OCI-LY1 (cell line): ENCODE results near the gene LGR5.

Source experiments
- H2AFZ ChIP-seq: fragments of 200-600 bp; sonication (generic), shearing (Covaris generic); 2 replicates; pipeline ENCODE4 v1.6.0; 2014; ENCODE audit warnings: antibody characterized with exemption, mild to moderate bottlenecking, low read length
- H3F3A ChIP-seq: fragments of 200-600 bp; sonication (generic), shearing (Covaris generic); 2 replicates; pipeline ENCODE4 v1.6.0; 2014; ENCODE audit warnings: mild to moderate bottlenecking, antibody characterized with exemption, low read length, moderate library complexity; ENCODE audit not compliant: insufficient read depth
- H3K27ac ChIP-seq: fragments of 200-600 bp; sonication (generic); 2 replicates; pipeline ENCODE4 v1.5.1; 2014; ENCODE audit warnings: low read length, mixed run types, mild to moderate bottlenecking, low read depth; ENCODE audit not compliant: poor library complexity, severe bottlenecking
- H3K27me3 ChIP-seq: fragments of 200-600 bp; sonication (generic); 2 replicates; pipeline ENCODE4 v1.6.0; 2014; ENCODE audit warnings: antibody characterized with exemption, mild to moderate bottlenecking, low read length, moderate library complexity; ENCODE audit not compliant: insufficient read depth
- H3K36me3 ChIP-seq: fragments of 200-600 bp; sonication (generic); 2 replicates; pipeline ENCODE4 v1.6.1; 2014; ENCODE audit warnings: mild to moderate bottlenecking, antibody characterized with exemption, low read length, moderate library complexity, mixed read lengths; ENCODE audit not compliant: insufficient read depth
- H3K4me1 ChIP-seq: fragments of 200-600 bp; sonication (generic); 2 replicates; pipeline ENCODE4 v1.5.1; 2014; ENCODE audit warnings: mild to moderate bottlenecking, low read length, moderate library complexity; ENCODE audit not compliant: insufficient read depth, severe bottlenecking
- H3K4me2 ChIP-seq: fragments of 200-600 bp; sonication (generic), shearing (Covaris generic); 2 replicates; pipeline ENCODE4 v1.6.1; 2014; ENCODE audit warnings: low read length
- H3K4me3 ChIP-seq: fragments of 200-600 bp; sonication (generic); 2 replicates; pipeline ENCODE4 v1.5.1; 2014; ENCODE audit warnings: low read length, low read depth, mild to moderate bottlenecking, mixed read lengths; ENCODE audit not compliant: poor library complexity, severe bottlenecking
- H3K79me2 ChIP-seq: fragments of 200-600 bp; shearing (Covaris generic); 2 replicates; pipeline ENCODE4 v1.6.1; 2016; ENCODE audit warnings: mixed run types, low read length, mixed read lengths; ENCODE audit not compliant: insufficient read depth
- H3K9ac ChIP-seq: fragments of 200-600 bp; sonication (generic), shearing (Covaris generic); 2 replicates; pipeline ENCODE4 v1.6.1; 2014; ENCODE audit warnings: mild to moderate bottlenecking, low read length, mixed read lengths
- H3K9me2 ChIP-seq: fragments of 200-600 bp; sonication (generic), shearing (Covaris generic); 2 replicates; pipeline ENCODE4 v1.6.1; 2014; ENCODE audit warnings: low read depth, mild to moderate bottlenecking, low read length, mixed read lengths
- H3K9me3 ChIP-seq: fragments of 200-600 bp; shearing (Covaris generic); 2 replicates; pipeline ENCODE4 v1.6.1; 2014; ENCODE audit warnings: low read length, mixed read lengths
- H4K20me1 ChIP-seq: fragments of 200-600 bp; sonication (generic), shearing (Covaris generic); 2 replicates; pipeline ENCODE4 v1.6.0; 2016; ENCODE audit warnings: mild to moderate bottlenecking, low read length; ENCODE audit not compliant: insufficient read depth
- EZH2 ChIP-seq: fragments of 200-600 bp; sonication (generic), shearing (Covaris generic); IDR thresholded peaks from 2 replicates; pipeline ENCODE4 v1.8.0; 2017; ENCODE audit warnings: borderline replicate concordance, mixed run types, mild to moderate bottlenecking, antibody characterized with exemption, low read length, moderate library complexity, mixed read lengths
- TF ChIP-seq, protein P1 (sequence below): fragments of 200-600 bp; sonication (generic), shearing (Covaris generic); IDR thresholded peaks from 2 replicates; pipeline ENCODE4 v1.5.1; 2017; ENCODE audit warnings: mild to moderate bottlenecking, antibody characterized with exemption, low read length, moderate library complexity, mixed read lengths

LGR5 gene

DNA sequence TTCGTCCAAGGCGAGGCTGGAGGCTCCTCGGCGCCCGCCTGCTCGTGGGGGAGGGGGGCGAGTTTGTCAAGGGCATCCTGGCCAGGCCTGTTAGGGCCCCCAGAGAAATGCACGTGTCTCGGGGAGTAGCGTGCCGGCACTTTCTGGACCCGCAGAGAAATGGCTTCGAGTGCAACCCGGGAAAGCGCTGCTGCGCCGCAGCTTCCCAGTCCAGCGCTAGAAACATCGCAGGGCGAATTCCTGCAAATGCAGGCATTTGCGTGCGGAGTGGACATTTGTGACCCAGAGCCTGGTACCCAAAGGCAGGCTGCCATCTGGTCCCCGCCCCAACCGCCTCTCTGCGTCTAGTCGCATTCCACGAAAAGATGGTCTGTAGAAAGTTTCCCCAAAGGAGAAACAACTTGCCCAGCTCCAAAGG is 756 bp downstream of the LGR5 start:
- no peaks in the 10 kb centered on the region for H3K27me3 ChIP-seq
- no peak overlapping the region for H3K4me3 ChIP-seq
- no peak overlapping the region for H2AFZ ChIP-seq
- no peaks in the 10 kb centered on the region for H3K36me3 ChIP-seq
- no peaks in the 10 kb centered on the region for H4K20me1 ChIP-seq
- H3F3A ChIP-seq = no peaks in the 10 kb centered on the region
- no peak overlapping the region for H3K4me2 ChIP-seq
- H3K4me1 ChIP-seq = no peaks in the 10 kb centered on the region
- H3K79me2 ChIP-seq = no peaks in the 10 kb centered on the region
- no peak overlapping the region for H3K27ac ChIP-seq
- H3K9me2 ChIP-seq = no peaks in the 10 kb centered on the region
- H3K9me3 ChIP-seq = no peaks in the 10 kb centered on the region
- H3K9ac ChIP-seq = no peak overlapping the region
- TF ChIP-seq, protein P1, sequence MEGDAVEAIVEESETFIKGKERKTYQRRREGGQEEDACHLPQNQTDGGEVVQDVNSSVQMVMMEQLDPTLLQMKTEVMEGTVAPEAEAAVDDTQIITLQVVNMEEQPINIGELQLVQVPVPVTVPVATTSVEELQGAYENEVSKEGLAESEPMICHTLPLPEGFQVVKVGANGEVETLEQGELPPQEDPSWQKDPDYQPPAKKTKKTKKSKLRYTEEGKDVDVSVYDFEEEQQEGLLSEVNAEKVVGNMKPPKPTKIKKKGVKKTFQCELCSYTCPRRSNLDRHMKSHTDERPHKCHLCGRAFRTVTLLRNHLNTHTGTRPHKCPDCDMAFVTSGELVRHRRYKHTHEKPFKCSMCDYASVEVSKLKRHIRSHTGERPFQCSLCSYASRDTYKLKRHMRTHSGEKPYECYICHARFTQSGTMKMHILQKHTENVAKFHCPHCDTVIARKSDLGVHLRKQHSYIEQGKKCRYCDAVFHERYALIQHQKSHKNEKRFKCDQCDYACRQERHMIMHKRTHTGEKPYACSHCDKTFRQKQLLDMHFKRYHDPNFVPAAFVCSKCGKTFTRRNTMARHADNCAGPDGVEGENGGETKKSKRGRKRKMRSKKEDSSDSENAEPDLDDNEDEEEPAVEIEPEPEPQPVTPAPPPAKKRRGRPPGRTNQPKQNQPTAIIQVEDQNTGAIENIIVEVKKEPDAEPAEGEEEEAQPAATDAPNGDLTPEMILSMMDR = no peak
- no peak for TF ChIP-seq EZH2

DNA sequence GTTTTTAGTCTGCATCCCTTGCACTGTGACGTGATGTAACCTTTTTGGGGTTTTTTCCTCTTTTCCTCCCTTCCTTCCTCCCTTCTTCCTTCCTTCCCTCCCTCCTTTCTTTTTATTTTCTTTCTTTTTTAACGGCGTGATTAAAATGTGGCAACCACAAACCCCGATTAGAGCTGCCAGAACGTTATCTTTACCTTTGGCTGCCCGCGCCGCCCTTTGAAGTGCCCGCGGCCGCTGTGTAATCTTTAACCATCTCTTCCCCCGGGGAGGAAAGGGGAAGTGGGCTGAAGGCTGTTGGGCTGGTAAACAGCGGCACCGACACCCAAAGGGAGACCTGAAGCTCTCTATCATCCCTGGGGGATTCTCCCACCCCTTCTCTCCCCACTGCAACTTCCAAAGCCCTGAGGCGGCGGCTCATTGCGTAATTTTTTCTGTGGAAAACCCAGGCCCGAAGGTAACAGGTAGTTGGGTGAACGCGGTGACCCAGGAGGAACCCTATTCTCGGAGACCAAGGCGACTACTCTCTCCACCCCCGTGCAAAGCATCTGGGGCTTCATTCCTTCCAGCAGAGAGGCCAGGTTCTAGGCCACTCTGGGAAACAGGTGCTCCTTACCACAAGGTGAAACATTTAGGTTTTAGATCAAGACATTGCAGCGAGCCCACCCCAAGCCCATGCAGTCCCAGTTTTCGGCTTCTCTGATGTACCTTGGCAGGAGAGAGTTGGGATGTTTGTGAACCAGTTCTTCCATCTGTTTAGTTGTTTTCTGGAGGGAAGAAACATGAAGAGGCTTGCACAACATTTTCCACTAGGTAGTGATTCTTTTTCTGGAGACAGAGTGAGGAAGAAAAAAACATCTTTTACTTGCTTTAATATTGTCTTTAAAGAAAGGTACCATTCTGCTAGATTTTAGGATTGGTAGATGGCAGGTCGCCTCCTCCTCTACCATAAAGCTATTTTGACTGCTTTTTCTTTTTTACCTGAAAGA is 1.5 kb downstream of the LGR5 start:
- Histone ChIP-seq H3K4me3 (no peak overlapping the region), H3K4me2 (no peak overlapping the region), H3K36me3 (no peaks in the 10 kb centered on the region), H4K20me1 (no peaks in the 10 kb centered on the region), H3F3A (no peaks in the 10 kb centered on the region), H3K27me3 (no peaks in the 10 kb centered on the region), H3K27ac (no peak overlapping the region), H3K9me2 (no peaks in the 10 kb centered on the region), H3K9ac (no peak overlapping the region), H3K9me3 (no peaks in the 10 kb centered on the region), H3K4me1 (no peaks in the 10 kb centered on the region), H2AFZ (no peak overlapping the region), H3K79me2 (no peaks in the 10 kb centered on the region)
- TF ChIP-seq EZH2 = no peak
- TF ChIP-seq, protein P1 = no peak

DNA sequence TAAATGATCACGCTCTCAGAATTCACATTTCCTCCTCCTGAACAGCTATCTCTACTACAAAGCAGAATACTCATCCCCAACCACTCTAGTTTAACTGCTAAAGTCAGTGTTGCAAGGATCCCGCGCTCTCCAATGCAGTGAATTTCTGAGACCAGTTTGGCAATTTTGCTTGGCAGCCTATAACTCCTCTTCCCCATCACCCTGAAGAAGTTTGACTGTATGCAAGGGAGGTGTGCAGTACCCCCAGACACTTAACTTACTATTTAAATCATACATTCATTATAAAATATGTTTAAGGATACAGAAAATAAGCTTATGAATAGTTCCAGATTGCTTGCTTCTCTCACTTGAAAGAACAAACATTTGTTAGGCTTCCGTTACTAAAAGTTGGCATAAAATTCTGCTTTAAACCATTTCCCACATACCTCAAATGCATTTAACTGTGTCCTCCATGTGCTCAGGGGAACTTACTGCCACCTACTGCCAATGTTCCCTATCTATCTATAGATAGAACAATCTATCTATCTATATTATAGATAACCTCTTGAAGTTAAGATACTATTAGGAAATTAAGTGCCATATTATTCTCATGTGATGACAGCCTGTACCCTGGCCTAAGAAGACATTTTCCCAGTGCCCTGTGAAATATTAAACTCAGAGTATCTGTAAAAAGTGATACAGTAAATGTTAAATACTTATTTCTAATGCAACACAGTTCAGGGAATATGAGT is 2.4 kb downstream of the LGR5 start:
- Histone ChIP-seq H4K20me1 (no peaks in the 10 kb centered on the region), H3K9me3 (no peaks in the 10 kb centered on the region), H3K27ac (no peak overlapping the region), H3K9ac (no peak overlapping the region), H3K36me3 (no peaks in the 10 kb centered on the region), H3K27me3 (no peaks in the 10 kb centered on the region), H3K4me3 (no peak overlapping the region), H3K4me2 (no peak overlapping the region), H2AFZ (no peak overlapping the region), H3K79me2 (no peaks in the 10 kb centered on the region), H3K9me2 (no peaks in the 10 kb centered on the region), H3K4me1 (no peaks in the 10 kb centered on the region), H3F3A (no peaks in the 10 kb centered on the region)
- no peak for TF ChIP-seq EZH2
- TF ChIP-seq, protein P1 = no peak
